ENCODE measurements around the gene FRMD8. TPM values are rescaled to one million over a fixed set of nuclear protein-coding genes. Genes with fewer than 3 reads are reported as not detected.

The FRMD8 gene
- total RNA-seq, 4 donors from 2014 or later, result 32.5 to 44.7 (median 40.3) TPM

DNA sequence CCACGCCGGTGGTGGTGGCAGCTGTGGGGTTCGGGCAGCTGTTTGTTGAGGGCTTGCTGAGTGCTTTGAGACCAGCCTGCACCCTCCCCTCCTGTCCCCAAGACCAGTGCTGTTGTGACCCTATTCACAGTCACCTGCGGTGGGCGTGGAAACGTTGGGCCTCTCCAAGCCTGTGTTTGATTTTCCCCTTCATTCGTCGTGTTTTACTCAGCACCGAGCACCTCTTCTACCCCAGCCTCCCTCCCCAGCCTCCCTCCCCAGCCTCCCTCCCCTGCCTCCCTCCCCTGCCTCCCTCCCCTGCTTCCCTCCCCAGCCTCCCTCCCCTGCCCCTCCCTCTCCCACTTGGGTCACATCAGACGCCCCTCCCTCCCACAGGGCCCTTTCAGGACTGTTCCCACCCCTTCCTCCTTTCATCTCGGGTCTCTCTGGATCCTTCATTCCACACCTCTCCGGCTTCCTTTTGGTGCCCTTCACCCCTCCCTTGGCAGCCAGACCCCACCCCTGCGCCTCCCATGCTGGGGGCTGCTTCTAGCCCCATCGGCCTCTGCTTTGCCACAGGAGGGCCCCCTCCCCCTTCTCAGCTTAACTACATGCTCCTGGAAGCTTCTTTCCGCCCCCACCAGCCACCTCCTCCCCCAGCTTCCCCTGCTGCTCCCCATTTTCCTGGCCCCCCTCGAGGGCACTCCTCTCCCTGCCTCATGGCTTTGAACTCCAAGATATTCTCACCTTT, 14.8 kb downstream of the FRMD8 start:
- TF ChIP-seq, protein P1, sequence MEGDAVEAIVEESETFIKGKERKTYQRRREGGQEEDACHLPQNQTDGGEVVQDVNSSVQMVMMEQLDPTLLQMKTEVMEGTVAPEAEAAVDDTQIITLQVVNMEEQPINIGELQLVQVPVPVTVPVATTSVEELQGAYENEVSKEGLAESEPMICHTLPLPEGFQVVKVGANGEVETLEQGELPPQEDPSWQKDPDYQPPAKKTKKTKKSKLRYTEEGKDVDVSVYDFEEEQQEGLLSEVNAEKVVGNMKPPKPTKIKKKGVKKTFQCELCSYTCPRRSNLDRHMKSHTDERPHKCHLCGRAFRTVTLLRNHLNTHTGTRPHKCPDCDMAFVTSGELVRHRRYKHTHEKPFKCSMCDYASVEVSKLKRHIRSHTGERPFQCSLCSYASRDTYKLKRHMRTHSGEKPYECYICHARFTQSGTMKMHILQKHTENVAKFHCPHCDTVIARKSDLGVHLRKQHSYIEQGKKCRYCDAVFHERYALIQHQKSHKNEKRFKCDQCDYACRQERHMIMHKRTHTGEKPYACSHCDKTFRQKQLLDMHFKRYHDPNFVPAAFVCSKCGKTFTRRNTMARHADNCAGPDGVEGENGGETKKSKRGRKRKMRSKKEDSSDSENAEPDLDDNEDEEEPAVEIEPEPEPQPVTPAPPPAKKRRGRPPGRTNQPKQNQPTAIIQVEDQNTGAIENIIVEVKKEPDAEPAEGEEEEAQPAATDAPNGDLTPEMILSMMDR (IDR thresholded peaks at IDR 0.05; ENCODE audit: low read depth), result no peak

GRCh38 chr11:65401803-65402248, 15.4 kb downstream of the FRMD8 start:
- TF ChIP-seq, protein P1 (IDR thresholded peaks at IDR 0.05; ENCODE audit: low read depth), result no peak

DNA sequence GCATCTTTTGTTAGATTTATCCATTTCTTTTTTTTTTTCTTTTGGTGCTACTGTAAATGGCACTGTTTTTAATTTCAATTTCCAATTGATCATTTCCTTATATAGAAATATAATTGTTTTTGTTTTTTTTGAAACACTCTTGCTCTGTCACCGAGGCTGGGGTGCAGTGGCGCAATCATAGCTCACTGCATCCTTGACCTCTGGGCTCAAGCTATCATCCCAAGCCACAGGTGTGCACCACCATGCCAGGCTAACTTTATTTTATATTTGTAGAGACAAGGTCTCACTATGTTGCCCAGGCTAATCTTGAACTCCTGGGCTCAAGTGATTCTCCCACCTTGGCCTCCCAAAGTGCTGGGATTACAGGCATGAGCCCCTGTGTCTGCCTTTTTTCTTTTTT, 16.4 kb downstream of the FRMD8 start:
- TF ChIP-seq, protein P1 (IDR thresholded peaks at IDR 0.05; ENCODE audit: low read depth), result no peak

- TF ChIP-seq, protein P1 (IDR thresholded peaks at IDR 0.05; ENCODE audit: low read depth), result no peak
These were observed 17.2 kb downstream of the FRMD8 start for GRCh38 chr11:65403607-65404121.

GRCh38 chr11:65404210-65404609, 17.8 kb downstream of the FRMD8 start:
- TF ChIP-seq, protein P1 (IDR thresholded peaks at IDR 0.05; ENCODE audit: low read depth), result no peak

- TF ChIP-seq, protein P1 (IDR thresholded peaks at IDR 0.05; ENCODE audit: low read depth), result no peak
These were observed 18.4 kb downstream of the FRMD8 start for GRCh38 chr11:65404638-65405339.
